Pancreas (tissue), 10 donors: Measurements from ENCODE around the gene TAF1B. TPM values are rescaled to one million over a fixed set of nuclear protein-coding genes. Genes with fewer than 3 reads are reported as not detected.
A peak's percentile ranks its signal among the peaks of the same experiment; 100 is the strongest.

ENCODE experiments used
- ATAC-seq, 4 donors: fragments of 200-7000 bp; cut with Tn5 transposase; one replicate each; pipeline versions ENCODE4 v1.8.0 to v1.9.1; 2020; ENCODE audit warnings: mild to moderate bottlenecking in 4 of 4, moderate library complexity in 4 of 4
- DNase-seq, 6 donors: peaks; one replicate each; pipeline ENCODE4 v3.0.0-alpha.2; 2020
- FAIRE-seq: peaks from 2 replicates; lab custom pipeline; 2012; peaks lifted over from hg19 to GRCh38; lab: Jason Lieb, UNC
- H3K27ac ChIP-seq, 4 donors: fragments of 200-600 bp; sonication (generic); 1 replicate in 3 of 4; 2 replicates in 1 of 4; pipeline versions ENCODE4 v1.5.0 to v1.8.0; 2020
- H3K27me3 ChIP-seq, 4 donors: fragments of 200-600 bp; one replicate each; pipeline ENCODE4 v1.8.0; 2021
- H3K36me3 ChIP-seq, 3 donors: fragments of 200-600 bp; sonication (generic) in 1 of 3; one replicate each; pipeline versions ENCODE4 v1.5.0 to v1.8.0; 2020 to 2021
- H3K4me1 ChIP-seq, 3 donors: fragments of 200-600 bp; one replicate each; pipeline ENCODE4 v1.8.0; 2021
- H3K4me3 ChIP-seq, 4 donors: fragments of 200-600 bp; sonication (generic) in 2 of 4; one replicate each; pipeline versions ENCODE4 v1.5.0 to v1.8.0; 2020 to 2021
- H3K9me3 ChIP-seq, 4 donors: fragments of 200-600 bp; one replicate each; pipeline ENCODE4 v1.8.0; 2021
- WGBS, 2 donors: extraction: QIAGEN DNeasy Blood & Tissue Kit; methylation state at CpG; one replicate each; pipeline ENCODE4 v1.1.7; 2013; 5-methylcytosine and 5-hydroxymethylcytosine counted together
- intact Hi-C, 3 donors: fragments of 100-400 bp; cut with DNase I; formaldehyde crosslinking; loops; one replicate each; pipeline versions ENCODE4 v1.11.1 to v1.14.2; 2022
- polyA plus RNA-seq, 2 donors: library from polyadenylated mRNA; stranded (reverse); fragments of 200-250 nt; gene quantifications; one replicate each; pipeline ENCODE4 v1.2.3, GENCODE V29; 2013
- total RNA-seq, 6 donors: library from RNA; stranded (reverse); fragmentation: NEBNext Ultra II Directional in 4 of 6; extraction: Animal tissue kit (Norgen Biotek cat#: 25700) in 4 of 6; gene quantifications; one replicate each; pipeline versions ENCODE4 v1.2.1 to v1.2.4, GENCODE V29; 2021 to 2023
- TF ChIP-seq, protein P1 (sequence below), 4 donors: fragments of 200-600 bp; sonication (generic) in 3 of 4; IDR thresholded peaks; one replicate each; pipeline versions ENCODE4 v1.5.0 to v1.8.0; 2021; ENCODE audit warnings: antibody characterized with exemption in 4 of 4
- donor health status: healthy with polysubstance abuse.
- donor health status: DM: no; HTN: no; CAD: no; lungs with moderate emphysema.
- donor health status: DM: no; HTN: no; CAD: no.
- donor health status: control.
- donor health status: control.
- donor health status: Bipolar disorder and iron deficiency.
- donor health status: DM: yes; HTN: yes; CAD: no.
- donor health status: DM: no; HTN: no; CAD: no.
- donor health status: DM: no; HTN: no; CAD: no.
- donor health status: DM: yes; HTN: yes; CAD: no.

Gene TAF1B
- total and polyA plus RNA-seq, 8 donors = 2.3 to 11.4 (median 5.8) TPM

DNA sequence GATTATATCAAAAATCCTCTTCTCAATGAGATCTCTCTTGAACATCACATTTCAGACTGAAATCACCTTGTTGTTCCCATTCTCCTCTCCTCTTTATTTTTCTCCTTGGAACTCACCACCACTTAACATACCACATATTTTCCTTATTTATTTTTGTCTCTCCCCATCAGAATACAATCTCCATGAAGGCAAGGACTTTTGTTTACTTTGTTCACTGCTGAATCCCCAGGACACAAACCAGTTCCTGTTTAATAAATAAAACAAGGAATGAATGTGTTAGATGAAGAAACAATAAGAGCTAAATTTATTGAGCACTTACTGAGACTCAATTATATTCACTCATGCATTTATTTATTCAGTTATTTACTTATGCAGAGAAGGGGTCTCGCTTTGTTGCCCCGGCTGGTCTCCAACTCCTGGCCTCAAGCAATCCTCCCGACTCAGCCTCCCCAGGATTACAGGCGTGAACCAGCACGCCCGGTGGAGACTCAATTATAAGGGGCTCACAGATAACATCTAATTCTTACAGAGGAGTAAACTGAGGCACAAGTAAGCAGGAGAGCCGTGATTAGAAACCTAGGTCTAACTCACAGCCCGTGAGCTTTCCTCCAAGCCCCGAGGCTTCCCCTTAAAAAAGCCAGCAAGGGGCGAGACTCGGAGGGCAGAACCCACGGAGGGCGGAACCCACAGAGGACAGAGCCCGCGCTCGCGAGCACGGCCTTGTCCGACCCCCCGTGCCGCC lies 616 bp upstream of the TAF1B start:
- Histone ChIP-seq H3K4me1 (peaks cover 0 to 8% (median 7%) of the 10 kb centered on the region in 3 donors), H3K36me3 (no peaks in the 10 kb centered on the region), H3K4me3 (peak overlapping the region; percentile 62 to 76 (median 67)), H3K9me3 (no peaks in the 10 kb centered on the region), H3K27ac (peak overlapping the region; percentile 74 to 90 (median 82)), H3K27me3 (no peaks in the 10 kb centered on the region)
- WGBS, 2 donors = 23% methylated on average over 21 of the region's 21 CpGs
- TF ChIP-seq, protein P1, sequence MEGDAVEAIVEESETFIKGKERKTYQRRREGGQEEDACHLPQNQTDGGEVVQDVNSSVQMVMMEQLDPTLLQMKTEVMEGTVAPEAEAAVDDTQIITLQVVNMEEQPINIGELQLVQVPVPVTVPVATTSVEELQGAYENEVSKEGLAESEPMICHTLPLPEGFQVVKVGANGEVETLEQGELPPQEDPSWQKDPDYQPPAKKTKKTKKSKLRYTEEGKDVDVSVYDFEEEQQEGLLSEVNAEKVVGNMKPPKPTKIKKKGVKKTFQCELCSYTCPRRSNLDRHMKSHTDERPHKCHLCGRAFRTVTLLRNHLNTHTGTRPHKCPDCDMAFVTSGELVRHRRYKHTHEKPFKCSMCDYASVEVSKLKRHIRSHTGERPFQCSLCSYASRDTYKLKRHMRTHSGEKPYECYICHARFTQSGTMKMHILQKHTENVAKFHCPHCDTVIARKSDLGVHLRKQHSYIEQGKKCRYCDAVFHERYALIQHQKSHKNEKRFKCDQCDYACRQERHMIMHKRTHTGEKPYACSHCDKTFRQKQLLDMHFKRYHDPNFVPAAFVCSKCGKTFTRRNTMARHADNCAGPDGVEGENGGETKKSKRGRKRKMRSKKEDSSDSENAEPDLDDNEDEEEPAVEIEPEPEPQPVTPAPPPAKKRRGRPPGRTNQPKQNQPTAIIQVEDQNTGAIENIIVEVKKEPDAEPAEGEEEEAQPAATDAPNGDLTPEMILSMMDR (IDR thresholded peaks at IDR 0.05) = no peak
- intact Hi-C loops = no loop called here
- ATAC-seq = no peak
- no peak for DNase-seq
- FAIRE-seq = no peak

DNA sequence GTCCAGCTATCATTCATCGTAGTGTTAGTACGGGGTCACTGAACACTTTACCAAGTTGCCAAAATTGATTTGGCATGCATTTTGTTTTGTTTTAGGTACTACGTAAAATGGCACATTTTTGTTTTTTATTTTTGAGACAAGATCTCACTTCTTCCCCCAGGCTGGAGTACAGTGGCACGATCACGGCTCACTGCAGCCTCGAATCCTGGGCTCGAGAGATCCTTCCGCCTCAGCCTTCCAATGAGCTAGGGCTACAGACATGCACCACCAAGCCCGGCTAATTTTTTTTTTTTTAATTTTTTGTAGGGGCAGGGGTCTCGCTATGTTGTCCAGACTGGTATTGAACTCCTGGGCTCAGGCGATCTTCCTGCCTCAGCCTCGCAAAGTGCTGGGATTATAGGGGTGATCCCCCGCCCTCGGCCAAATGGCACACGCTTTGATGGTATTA lies 786 bp downstream of the TAF1B start:
- intact Hi-C loops = no loop called here
- no peaks in the 10 kb centered on the region for H3K36me3 ChIP-seq
- TF ChIP-seq, protein P1 (IDR thresholded peaks at IDR 0.05) = no peak
- WGBS, 2 donors = 28 to 31% methylated on average over 15 of the region's 15 CpGs
- FAIRE-seq = no peak
- no peak for DNase-seq
- H3K9me3 ChIP-seq = no peaks in the 10 kb centered on the region
- H3K4me1 ChIP-seq = peaks cover 0 to 8% (median 7%) of the 10 kb centered on the region in 3 donors
- no peaks in the 10 kb centered on the region for H3K27me3 ChIP-seq
- peak overlapping the region in 3 of 4 donors; percentile 74 to 90 (median 81) for H3K27ac ChIP-seq
- H3K4me3 ChIP-seq = peak overlapping the region; percentile 62 to 76 (median 67)
- peak in 1 of 4 donors; percentile 19 for ATAC-seq

DNA sequence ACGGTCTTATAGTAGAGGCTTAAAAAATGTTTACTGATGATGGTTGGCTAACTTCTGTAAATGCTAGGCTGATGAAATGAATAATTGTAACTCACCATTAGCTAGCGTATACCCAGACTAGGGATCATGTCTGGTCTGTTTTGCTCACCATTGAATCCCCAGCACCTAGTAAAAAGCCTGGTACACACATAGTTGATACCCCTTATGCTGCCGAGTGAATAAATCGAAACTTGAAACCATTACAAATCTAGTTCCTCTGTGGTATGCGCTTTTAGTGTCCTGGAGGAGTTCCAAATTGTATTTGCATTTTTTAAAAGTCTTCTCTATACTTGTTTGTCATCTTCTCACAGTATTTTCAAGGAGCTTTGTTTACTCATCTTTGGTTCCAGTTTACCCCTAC lies 1.3 kb downstream of the TAF1B start:
- H3K27ac ChIP-seq = no peak overlapping the region
- intact Hi-C loops = no loop called here

DNA sequence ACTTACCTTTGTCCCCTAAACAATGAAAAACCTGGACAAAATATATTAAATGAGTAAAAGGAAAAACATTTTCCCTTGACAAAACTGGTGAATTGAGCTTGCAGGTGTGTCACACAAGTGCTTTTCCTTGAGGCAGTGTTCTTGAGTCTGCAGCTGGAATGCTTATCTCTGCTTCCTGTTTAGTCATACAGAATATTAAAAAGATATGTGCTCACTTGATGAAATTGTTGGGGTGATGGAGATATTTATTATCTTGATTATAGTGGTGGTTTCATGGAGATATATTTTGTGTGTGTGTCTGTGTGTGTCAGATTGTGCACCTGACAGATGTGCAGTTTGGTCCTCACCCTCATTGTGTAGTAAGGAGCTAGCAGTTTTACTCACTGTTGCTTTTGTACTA lies 3.3 kb downstream of the TAF1B start:
- DNase-seq = no peak
- Histone ChIP-seq H3K36me3 (peaks cover 0 to 6% (median 0%) of the 10 kb centered on the region in 3 donors), H3K27me3 (no peaks in the 10 kb centered on the region), H3K9me3 (no peaks in the 10 kb centered on the region), H3K27ac (no peak overlapping the region), H3K4me3 (no peak overlapping the region), H3K4me1 (peaks cover 0 to 8% (median 7%) of the 10 kb centered on the region in 3 donors)
- no peak for FAIRE-seq
- no peak for ATAC-seq
- TF ChIP-seq, protein P1 (IDR thresholded peaks at IDR 0.05) = no peak
- intact Hi-C loops = no loop called here

More for the DNA sequence above, 1.3 kb downstream of the TAF1B start:
- ATAC-seq (no peak), FAIRE-seq (no peak), DNase-seq (no peak)
- TF ChIP-seq, protein P1 (IDR thresholded peaks at IDR 0.05) = no peak
- 60 to 76% methylated on average over 5 of the region's 5 CpGs for WGBS, 2 donors
- H3K36me3 ChIP-seq = no peaks in the 10 kb centered on the region
- H3K27me3 ChIP-seq = no peaks in the 10 kb centered on the region
- H3K9me3 ChIP-seq = no peaks in the 10 kb centered on the region
- H3K4me3 ChIP-seq = peak overlapping the region in 1 of 4 donors; percentile 68
- H3K4me1 ChIP-seq = peaks cover 0 to 8% (median 7%) of the 10 kb centered on the region in 3 donors

DNA sequence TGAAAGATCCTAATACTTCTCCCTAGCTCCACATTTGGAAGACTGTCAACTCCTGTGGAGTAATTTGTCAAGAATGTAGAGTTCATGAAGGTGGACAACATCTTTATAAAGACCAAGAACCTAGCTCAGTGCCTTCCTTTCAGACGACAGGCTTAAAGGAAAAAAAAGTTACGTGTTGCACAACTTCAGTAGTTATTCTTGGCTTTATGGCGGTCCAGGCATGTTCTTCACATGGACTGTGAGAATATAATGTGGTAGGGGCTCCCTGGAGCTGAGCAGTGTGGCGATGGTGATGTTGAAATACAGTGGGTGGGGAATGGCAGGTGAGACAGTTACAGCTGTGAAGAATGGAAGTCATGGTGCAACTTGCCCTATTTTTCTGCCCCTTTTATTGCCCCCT lies 3.9 kb downstream of the TAF1B start:
- Histone ChIP-seq H3K4me3 (no peak overlapping the region), H3K9me3 (no peaks in the 10 kb centered on the region), H3K27ac (no peak overlapping the region), H3K36me3 (peaks cover 0 to 12% (median 4%) of the 10 kb centered on the region in 3 donors), H3K27me3 (no peaks in the 10 kb centered on the region), H3K4me1 (peaks cover 0 to 8% (median 7%) of the 10 kb centered on the region in 3 donors)
- intact Hi-C loops = no loop called here
- DNase-seq = no peak
- TF ChIP-seq, protein P1 (IDR thresholded peaks at IDR 0.05) = no peak
- ATAC-seq = no peak
- 80 to 82% methylated on average over 4 of the region's 4 CpGs for WGBS, 2 donors
- FAIRE-seq = no peak
